OCI-M2 (cell line): Measurements from ENCODE around the gene NTS.

Source experiments
- DNase-seq: peaks from one replicate; lab custom pipeline; 2025; ENCODE audit not compliant: unreplicated experiment; lab: John Stamatoyannopoulos, UW

The NTS gene

GRCh38 chr12:85920324-85920947 lies 46.3 kb downstream of the NTS start:
- peak; percentile 4 for DNase-seq

DNA sequence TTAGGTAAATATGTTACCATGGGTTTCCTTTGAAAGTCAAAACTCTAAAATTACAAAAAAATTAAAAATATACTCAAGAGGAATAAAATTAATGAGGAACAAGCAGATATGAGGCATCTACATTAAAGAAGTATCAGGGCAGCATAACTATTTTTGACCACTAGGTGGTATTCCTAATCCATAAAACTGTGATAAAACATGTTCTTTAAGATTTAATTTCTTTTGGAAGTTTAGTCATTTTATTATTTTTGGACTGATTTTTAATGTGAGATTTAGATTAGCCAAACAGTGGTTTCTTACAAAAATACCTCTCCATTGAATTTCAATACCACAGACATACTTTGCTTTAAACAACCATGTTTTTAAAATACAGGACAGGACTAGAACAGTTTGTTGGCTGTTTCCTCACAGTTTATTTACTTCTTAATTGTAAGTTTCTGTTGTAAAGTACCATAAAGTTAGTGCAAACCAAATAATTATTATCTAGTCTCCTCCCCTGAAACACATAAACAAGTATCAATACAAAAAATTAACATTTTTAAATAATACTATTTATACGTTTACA lies 49.8 kb downstream of the NTS start:
- no peak for DNase-seq

DNA sequence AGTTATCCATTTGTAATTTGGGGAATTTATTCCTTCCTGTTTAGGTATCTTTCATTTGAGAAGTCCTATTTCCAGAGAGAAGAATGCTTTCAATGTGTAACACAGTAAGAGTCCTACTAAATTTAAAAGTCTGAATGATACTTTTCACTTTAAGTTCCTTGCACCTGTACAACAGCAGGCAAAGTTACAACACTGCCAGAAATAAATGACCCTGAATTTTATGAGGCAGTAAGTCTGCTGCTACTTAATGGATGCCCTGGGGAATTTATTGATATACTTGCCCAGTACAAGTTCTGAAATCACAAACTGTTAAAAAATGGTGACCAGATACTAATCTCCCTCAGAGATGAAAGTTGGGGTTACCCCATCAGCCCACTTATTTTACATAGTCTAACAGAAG lies 53.1 kb downstream of the NTS start:
- no peak for DNase-seq
